SU-DHL-6 (cell line): ENCODE data around the gene RNF4.

Experiments used
- EZH2phosphoT487 ChIP-seq: fragments of 200-600 bp; sonication (generic), shearing (Covaris generic); conservative IDR thresholded peaks from 2 replicates; pipeline ENCODE4 v1.6.1; 2018; ENCODE audit warnings: mild to moderate bottlenecking, antibody characterized with exemption, low read length, moderate library complexity, mixed read lengths
- TF ChIP-seq, protein P1 (sequence below): fragments of 200-600 bp; sonication (generic); IDR thresholded peaks from one replicate; pipeline ENCODE4 v1.5.1; 2017; ENCODE audit warnings: antibody characterized with exemption, mild to moderate bottlenecking, low read length, moderate library complexity; ENCODE audit not compliant: insufficient read depth, poor library complexity, severe bottlenecking

DNA sequence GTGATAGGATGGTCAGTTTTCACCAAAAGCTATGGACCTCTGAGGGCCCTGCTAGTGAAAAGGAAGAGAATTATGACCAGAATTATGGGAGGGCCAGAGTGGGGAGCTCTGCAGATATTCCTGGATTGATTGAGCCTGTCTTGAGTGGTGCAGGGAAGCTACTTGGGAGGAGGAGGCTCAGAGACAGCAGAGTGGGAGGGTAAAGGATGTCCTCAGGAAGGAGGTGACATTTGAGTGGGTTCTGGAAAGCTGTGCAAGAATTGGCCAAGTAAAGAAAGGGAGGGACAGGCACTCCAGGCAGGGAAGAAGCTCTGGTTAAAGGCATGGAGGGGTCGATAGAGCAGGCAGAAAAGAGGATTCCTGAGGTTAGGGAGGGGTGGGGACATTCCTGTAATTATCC, 24.1 kb downstream of the RNF4 start:
- TF ChIP-seq, protein P1, sequence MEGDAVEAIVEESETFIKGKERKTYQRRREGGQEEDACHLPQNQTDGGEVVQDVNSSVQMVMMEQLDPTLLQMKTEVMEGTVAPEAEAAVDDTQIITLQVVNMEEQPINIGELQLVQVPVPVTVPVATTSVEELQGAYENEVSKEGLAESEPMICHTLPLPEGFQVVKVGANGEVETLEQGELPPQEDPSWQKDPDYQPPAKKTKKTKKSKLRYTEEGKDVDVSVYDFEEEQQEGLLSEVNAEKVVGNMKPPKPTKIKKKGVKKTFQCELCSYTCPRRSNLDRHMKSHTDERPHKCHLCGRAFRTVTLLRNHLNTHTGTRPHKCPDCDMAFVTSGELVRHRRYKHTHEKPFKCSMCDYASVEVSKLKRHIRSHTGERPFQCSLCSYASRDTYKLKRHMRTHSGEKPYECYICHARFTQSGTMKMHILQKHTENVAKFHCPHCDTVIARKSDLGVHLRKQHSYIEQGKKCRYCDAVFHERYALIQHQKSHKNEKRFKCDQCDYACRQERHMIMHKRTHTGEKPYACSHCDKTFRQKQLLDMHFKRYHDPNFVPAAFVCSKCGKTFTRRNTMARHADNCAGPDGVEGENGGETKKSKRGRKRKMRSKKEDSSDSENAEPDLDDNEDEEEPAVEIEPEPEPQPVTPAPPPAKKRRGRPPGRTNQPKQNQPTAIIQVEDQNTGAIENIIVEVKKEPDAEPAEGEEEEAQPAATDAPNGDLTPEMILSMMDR: no peak
- TF ChIP-seq EZH2phosphoT487: no peak
